AG04450 (cell line): Measurements from ENCODE around the gene SLC10A3. TPM values are rescaled to one million over a fixed set of nuclear protein-coding genes. Genes with fewer than 3 reads are reported as not detected.

Experiments used
- CTCF ChIA-PET: fragments of 300-600, 350-600 bp; formaldehyde crosslinking; extraction: SDS; loops from one replicate; lab custom pipeline; 2022; ENCODE audit warnings: antibody characterized with exemption, inconsistent platforms; lab: Charles Lee
- POLR2A ChIA-PET: fragments of 350-600 bp; formaldehyde crosslinking; extraction: SDS; loops from one replicate; lab custom pipeline; 2021; ENCODE audit warnings: antibody characterized with exemption, inconsistent platforms; lab: Yijun Ruan, JAX
- DNase-seq: peaks from one replicate; pipeline ENCODE4 v3.0.0-alpha.2; 2011; ENCODE audit warnings: low read depth, low spot score
- H3K27ac ChIP-seq: one replicate; pipeline ENCODE4 v1.5.1; 2012; ENCODE audit warnings: low read depth, low read length, control low read depth
- H3K27me3 ChIP-seq: one replicate; pipeline ENCODE4 v1.6.0; 2012; ENCODE audit warnings: low read length; ENCODE audit not compliant: control insufficient read depth, insufficient read depth
- H3K4me3 ChIP-seq: 2 replicates; pipeline ENCODE4 v1.5.1; 2011; ENCODE audit warnings: mild to moderate bottlenecking, low read depth, low read length, control low read depth
- H3K9me3 ChIP-seq: 2 replicates; pipeline ENCODE4 v1.5.1; 2012; ENCODE audit warnings: low read length; ENCODE audit not compliant: control insufficient read depth, insufficient read depth
- CTCF ChIP-seq: IDR thresholded peaks from 2 replicates; pipeline ENCODE4 v1.5.1; 2011; ENCODE audit warnings: low read depth, low read length, control low read depth, inconsistent platforms
- polyA plus RNA-seq: library from polyadenylated mRNA; depleted of rRNA; stranded (reverse); fragments of >200 nt; gene quantifications from 2 replicates; pipeline ENCODE4 v1.2.3, GENCODE V29; 2011; rRNA removed
- small RNA-seq: library from RNA; depleted of rRNA; stranded (forward); fragments of <200 nt; gene quantifications from one replicate; pipeline ENCODE3, GENCODE V24; 2012; ENCODE audit warnings: low read depth; ENCODE audit not compliant: insufficient read length

The SLC10A3 gene
- polyA plus RNA-seq, 1 experiment = 10.1 TPM

- Histone ChIP-seq H3K27ac (no peak overlapping the region), H3K27me3 (no peaks in the 10 kb centered on the region), H3K4me3 (peak overlapping the region; percentile 76), H3K9me3 (no peaks in the 10 kb centered on the region)
- TF ChIP-seq CTCF = no peak
- CTCF ChIA-PET = no interaction called here
- POLR2A ChIA-PET = no interaction called here
- no peak for DNase-seq
Measured at GRCh38 chrX:154437971-154438893, 52.2 kb downstream of the SLC10A3 start.

Small RNA genes within 50 kb of the gene (small RNA-seq; reads per million reads assigned to genes)
- not detected for gene MIR6858
- gene RN7SL697P = not detected

Other genes starting within 250 kb of the SLC10A3 start
- not detected in 2 replicates for gene OPN1MW3, start 233.0 kb downstream of the SLC10A3 start, polyA plus RNA-seq
- gene TEX28, start 195.5 kb downstream of the SLC10A3 start, polyA plus RNA-seq = not detected in 2 replicates
- gene TKTL1, start 194.8 kb downstream of the SLC10A3 start, polyA plus RNA-seq = not detected in 2 replicates
- gene FLNA, start 116.0 kb downstream of the SLC10A3 start, polyA plus RNA-seq = 605 and 863 TPM in 2 replicates
- gene EMD, start 111.3 kb downstream of the SLC10A3 start, polyA plus RNA-seq = 30.2 and 30.8 TPM in 2 replicates
- 3,912 and 4,828 TPM in 2 replicates for gene RPL10, start 92.3 kb downstream of the SLC10A3 start, polyA plus RNA-seq
- 25.7 and 36.6 TPM in 2 replicates for gene DNASE1L1, start 81.4 kb downstream of the SLC10A3 start, polyA plus RNA-seq
- gene TAFAZZIN, start 79.1 kb downstream of the SLC10A3 start, polyA plus RNA-seq = 13.0 and 15.3 TPM in 2 replicates
- 65.0 and 79.7 TPM in 2 replicates for gene ATP6AP1, start 62.0 kb downstream of the SLC10A3 start, polyA plus RNA-seq
- gene GDI1, start 53.5 kb downstream of the SLC10A3 start, polyA plus RNA-seq = 149 and 154 TPM in 2 replicates
- 69.0 and 79.5 TPM in 2 replicates for gene FAM50A, start 46.5 kb downstream of the SLC10A3 start, polyA plus RNA-seq
- gene PLXNA3, start 32.3 kb downstream of the SLC10A3 start, polyA plus RNA-seq = 20.5 and 28.1 TPM in 2 replicates
- gene LAGE3, start 11.3 kb downstream of the SLC10A3 start, polyA plus RNA-seq = 9.3 and 13.2 TPM in 2 replicates
- 17.4 and 20.5 TPM in 2 replicates for gene UBL4A, start 4.0 kb downstream of the SLC10A3 start, polyA plus RNA-seq
- gene FAM3A, start 25.6 kb upstream of the SLC10A3 start, polyA plus RNA-seq = 15.5 and 19.5 TPM in 2 replicates
- 172 and 244 TPM in 2 replicates for gene G6PD, start 56.2 kb upstream of the SLC10A3 start, polyA plus RNA-seq
- 25.1 and 35.8 TPM in 2 replicates for gene IKBKG, start 57.0 kb upstream of the SLC10A3 start, polyA plus RNA-seq
- gene CTAG1A, start 94.5 kb upstream of the SLC10A3 start, polyA plus RNA-seq = not detected in 2 replicates
- not detected in 2 replicates for gene CTAG1B, start 128.7 kb upstream of the SLC10A3 start, polyA plus RNA-seq
- gene CTAG2, start 162.9 kb upstream of the SLC10A3 start, polyA plus RNA-seq = not detected in 2 replicates